Measurements from ENCODE around the gene CD22. TPM values are rescaled to one million over a fixed set of nuclear protein-coding genes. Genes with fewer than 3 reads are reported as not detected.

The CD22 gene
- total and polyA plus RNA-seq, 2 of the 13 experiments (the other 11 are each of a cell fraction or from before 2014, with no cell fraction given), result 0.71 to 1.7 TPM

GRCh38 chr19:35347930-35348298 lies 18.9 kb downstream of the CD22 start:
- WGBS (ENCODE audit: low lambda C conversion rate), result 79% methylated on average over 7 of the region's 7 CpGs
- DNase-seq (ENCODE audit: low spot score) (no peak), ATAC-seq (no peak), FAIRE-seq (no peak)
- intact Hi-C loops (cut with micrococcal nuclease; ENCODE audit: unreplicated experiment), result no loop called here
- Histone ChIP-seq H3K4me2 (ENCODE audit: low read depth, low read length) (no peak overlapping the region), H3K9me3 (ENCODE audit: low read length) (no peaks in the 10 kb centered on the region), H3K4me1 (ENCODE audit: insufficient read depth, low read length) (peaks cover 47% of the 10 kb centered on the region), H3K27ac (ENCODE audit: extremely low read length, insufficient read depth, low read length) (no peak overlapping the region), H3K79me2 (ENCODE audit: insufficient read depth, low read length) (no peaks in the 10 kb centered on the region), H2AFZ (ENCODE audit: low read length) (no peak overlapping the region), H3K36me3 (replicated peaks in 1 of 2; ENCODE audit: control insufficient read depth in 1 of 2, insufficient read depth in 2 of 2, low read length in 2 of 2) (no peaks in the 10 kb centered on the region), H3K4me3 (replicated peaks in 1 of 3; ENCODE audit: insufficient read depth in 1 of 3, low read depth in 2 of 3, low read length in 3 of 3) (no peak overlapping the region), H4K20me1 (ENCODE audit: insufficient read depth, low read length) (no peaks in the 10 kb centered on the region), H3K9ac (ENCODE audit: insufficient read depth, low read depth, low read length) (no peak overlapping the region), H3K27me3 (ENCODE audit: control insufficient read depth in 1 of 2, insufficient read depth in 2 of 2, low read length in 2 of 2) (0 out of 5 replicates have a peak, but pooled peaks cover 0 to 1% of the 10 kb centered on the region in 2 experiments)
- in situ Hi-C loops (cut with HindIII; ENCODE audit: extremely low pct_ligation_motif_present, low pct_unique_long_range_greater_than_20kb), result no loop called here
- ChIA-PET POLR2A (no interaction called here), CTCF (ENCODE audit: low intra/inter-chr PET ratio, low total read pairs) (no interaction called here)
- BruUV-seq (replicated peaks), result no TSS peak
- no peak for TF ChIP-seq CSRNP2 (CRISPR knock-in tag; conservative IDR thresholded peaks at IDR 0.05; ENCODE audit: low read depth)
- no peak for TF ChIP-seq TAF1 (CRISPR knock-in tag; IDR thresholded peaks at IDR 0.05)
- no peak for TF ChIP-seq ZNF33A (CRISPR knock-in tag; IDR thresholded peaks at IDR 0.05; ENCODE audit: borderline replicate concordance)
- no peak for TF ChIP-seq ZNF260 (CRISPR knock-in tag; IDR thresholded peaks at IDR 0.05; ENCODE audit: borderline replicate concordance, low read depth)
- TF ChIP-seq ZSCAN12 (CRISPR knock-in tag; IDR thresholded peaks at IDR 0.05), result no peak
- no peak for TF ChIP-seq JUND (CRISPR knock-in tag; IDR thresholded peaks at IDR 0.05)

DNA sequence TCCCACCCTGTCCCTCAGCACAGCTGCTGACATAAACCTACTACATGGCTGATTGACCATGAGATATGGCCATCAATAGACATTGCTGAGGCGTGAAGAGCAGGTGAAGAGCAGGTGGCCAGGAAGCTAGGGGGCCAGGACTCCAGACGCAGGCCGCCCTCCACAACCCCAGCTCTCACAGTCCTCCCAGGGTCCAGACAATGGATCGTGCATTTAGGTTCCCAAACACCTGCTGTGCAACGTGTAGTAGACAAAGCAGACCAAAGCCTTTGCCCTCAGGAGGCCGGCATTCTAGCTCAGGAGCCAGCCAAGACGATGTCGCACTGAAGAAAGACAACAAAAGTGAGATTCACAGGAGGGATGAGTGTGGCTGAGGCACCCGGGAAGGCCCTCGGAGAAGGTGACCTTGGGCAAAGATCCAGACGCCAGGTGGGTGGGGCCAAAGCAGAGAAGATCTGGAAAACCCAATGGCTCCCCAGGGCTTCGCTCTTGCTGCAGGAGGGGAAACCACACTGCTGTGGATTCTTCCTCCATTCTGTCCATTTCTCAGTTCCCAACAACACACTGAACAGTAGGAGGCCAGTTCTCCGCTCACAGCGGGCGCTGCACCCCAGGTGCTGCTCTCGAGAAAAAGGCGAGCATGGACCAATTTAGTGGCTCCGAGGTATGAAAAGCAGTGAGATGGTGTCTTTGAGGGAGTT lies 20.1 kb downstream of the CD22 start:
- Histone ChIP-seq H3K4me1 (ENCODE audit: insufficient read depth, low read length) (peaks cover 53% of the 10 kb centered on the region), H3K9me3 (ENCODE audit: low read length) (no peaks in the 10 kb centered on the region), H3K9ac (ENCODE audit: insufficient read depth, low read depth, low read length) (no peak overlapping the region), H3K4me2 (ENCODE audit: low read depth, low read length) (no peak overlapping the region), H2AFZ (ENCODE audit: low read length) (no peak overlapping the region), H3K79me2 (ENCODE audit: insufficient read depth, low read length) (no peaks in the 10 kb centered on the region), H4K20me1 (ENCODE audit: insufficient read depth, low read length) (no peaks in the 10 kb centered on the region), H3K27ac (ENCODE audit: extremely low read length, insufficient read depth, low read length) (no peak overlapping the region), H3K27me3 (ENCODE audit: control insufficient read depth in 1 of 2, insufficient read depth in 2 of 2, low read length in 2 of 2) (0 out of 5 replicates have a peak, but pooled peaks cover 0 to 1% of the 10 kb centered on the region in 2 experiments), H3K36me3 (replicated peaks in 1 of 2; ENCODE audit: control insufficient read depth in 1 of 2, insufficient read depth in 2 of 2, low read length in 2 of 2) (no peaks in the 10 kb centered on the region), H3K4me3 (replicated peaks in 1 of 3; ENCODE audit: insufficient read depth in 1 of 3, low read depth in 2 of 3, low read length in 3 of 3) (no peak overlapping the region)
- in situ Hi-C loops (cut with HindIII; ENCODE audit: extremely low pct_ligation_motif_present, low pct_unique_long_range_greater_than_20kb), result no loop called here
- no TSS peak for BruUV-seq (replicated peaks)
- WGBS (ENCODE audit: low lambda C conversion rate), result 61% methylated on average over 18 of the region's 18 CpGs
- ChIA-PET POLR2A (no interaction called here), CTCF (ENCODE audit: low intra/inter-chr PET ratio, low total read pairs) (no interaction called here)
- no peak for DNase-seq (ENCODE audit: low spot score)
- intact Hi-C loops (cut with micrococcal nuclease; ENCODE audit: unreplicated experiment), result no loop called here
- no peak for ATAC-seq
- FAIRE-seq, result no peak
- TF ChIP-seq ZNF318 (CRISPR knock-in tag; IDR thresholded peaks at IDR 0.05), result no peak

Data from HepG2 (cell line).